ENCODE results near the gene SLC6A19.

Gene SLC6A19

DNA sequence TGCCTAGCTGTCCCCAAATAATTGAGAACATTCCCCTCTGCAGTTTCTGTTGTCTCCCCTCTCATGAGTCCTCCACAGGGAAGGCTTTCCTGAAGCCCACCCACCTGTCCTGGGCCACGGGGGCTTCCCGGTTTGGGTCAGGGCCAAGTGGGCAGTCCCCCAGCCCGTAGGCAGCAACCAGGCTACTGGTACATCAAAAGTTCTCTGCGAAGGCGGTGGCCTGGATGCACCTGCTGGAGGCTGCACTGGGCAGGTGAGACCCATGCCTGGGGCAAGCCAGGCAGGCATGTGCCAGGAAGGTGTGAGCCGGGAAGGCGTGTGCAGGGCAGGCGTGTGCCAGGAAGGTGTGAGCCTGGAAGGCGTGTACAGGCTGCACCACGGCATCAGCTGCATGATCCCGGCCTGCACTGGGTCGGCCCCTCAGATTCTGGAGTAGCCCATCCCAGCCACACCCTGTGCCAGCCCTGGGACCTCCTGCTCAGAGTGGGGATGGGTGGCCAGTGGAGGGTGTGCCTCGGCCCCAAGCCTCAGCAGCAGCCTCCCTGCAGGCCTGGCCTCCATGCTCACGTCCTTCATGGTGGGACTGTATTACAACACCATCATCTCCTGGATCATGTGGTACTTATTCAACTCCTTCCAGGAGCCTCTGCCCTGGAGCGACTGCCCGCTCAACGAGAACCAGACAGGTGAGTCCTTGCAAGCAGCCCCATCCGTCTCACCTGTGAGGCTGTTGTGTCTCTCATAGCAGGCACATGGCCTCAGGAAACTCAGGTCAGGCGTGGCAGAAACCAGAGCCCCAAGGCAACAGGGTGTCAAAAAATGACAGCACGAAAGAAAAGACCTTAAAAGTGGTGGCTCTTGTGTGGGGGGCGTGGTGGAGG lies 8.7 kb downstream of the SLC6A19 start:
- no peak for DNase-seq (ENCODE audit: low spot score)

GRCh38 chr5:1210832-1211251 lies 9.4 kb downstream of the SLC6A19 start:
- no peak for DNase-seq (ENCODE audit: low spot score)

GRCh38 chr5:1211701-1212100 lies 10.3 kb downstream of the SLC6A19 start:
- no peak for DNase-seq (ENCODE audit: low spot score)

- no peak for DNase-seq (ENCODE audit: low spot score)
These were observed 10.9 kb downstream of the SLC6A19 start for GRCh38 chr5:1212271-1212670.

GRCh38 chr5:1212881-1213280 lies 11.5 kb downstream of the SLC6A19 start:
- no peak for DNase-seq (ENCODE audit: low spot score)

DNA sequence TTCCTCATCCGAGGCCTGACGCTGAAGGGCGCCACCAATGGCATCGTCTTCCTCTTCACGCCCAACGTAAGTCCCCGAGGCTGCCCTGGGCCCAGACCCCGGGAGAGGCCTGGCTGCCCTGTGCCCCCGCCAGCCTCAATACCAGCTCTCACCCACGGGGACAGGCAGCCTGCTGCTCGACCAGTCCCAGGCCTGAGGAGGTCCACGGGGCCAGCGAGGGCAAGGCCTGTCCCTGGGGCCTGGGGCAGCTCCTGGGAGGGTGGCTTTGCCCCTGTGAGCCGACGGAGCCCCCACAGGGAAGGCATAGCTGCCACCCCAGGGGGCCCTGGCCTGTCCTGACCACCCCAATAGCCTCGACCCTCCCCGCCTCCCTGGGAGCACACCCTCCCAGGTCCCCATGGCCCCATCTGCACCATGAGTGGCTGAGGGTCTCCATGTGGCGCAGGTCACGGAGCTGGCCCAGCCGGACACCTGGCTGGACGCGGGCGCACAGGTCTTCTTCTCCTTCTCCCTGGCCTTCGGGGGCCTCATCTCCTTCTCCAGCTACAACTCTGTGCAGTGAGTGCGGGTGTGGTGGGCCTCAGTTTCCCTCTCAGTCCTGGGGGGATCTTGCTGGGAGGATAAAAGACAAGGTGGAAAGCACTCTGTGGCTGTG lies 12.2 kb downstream of the SLC6A19 start:
- DNase-seq (ENCODE audit: low spot score): no peak

DNA sequence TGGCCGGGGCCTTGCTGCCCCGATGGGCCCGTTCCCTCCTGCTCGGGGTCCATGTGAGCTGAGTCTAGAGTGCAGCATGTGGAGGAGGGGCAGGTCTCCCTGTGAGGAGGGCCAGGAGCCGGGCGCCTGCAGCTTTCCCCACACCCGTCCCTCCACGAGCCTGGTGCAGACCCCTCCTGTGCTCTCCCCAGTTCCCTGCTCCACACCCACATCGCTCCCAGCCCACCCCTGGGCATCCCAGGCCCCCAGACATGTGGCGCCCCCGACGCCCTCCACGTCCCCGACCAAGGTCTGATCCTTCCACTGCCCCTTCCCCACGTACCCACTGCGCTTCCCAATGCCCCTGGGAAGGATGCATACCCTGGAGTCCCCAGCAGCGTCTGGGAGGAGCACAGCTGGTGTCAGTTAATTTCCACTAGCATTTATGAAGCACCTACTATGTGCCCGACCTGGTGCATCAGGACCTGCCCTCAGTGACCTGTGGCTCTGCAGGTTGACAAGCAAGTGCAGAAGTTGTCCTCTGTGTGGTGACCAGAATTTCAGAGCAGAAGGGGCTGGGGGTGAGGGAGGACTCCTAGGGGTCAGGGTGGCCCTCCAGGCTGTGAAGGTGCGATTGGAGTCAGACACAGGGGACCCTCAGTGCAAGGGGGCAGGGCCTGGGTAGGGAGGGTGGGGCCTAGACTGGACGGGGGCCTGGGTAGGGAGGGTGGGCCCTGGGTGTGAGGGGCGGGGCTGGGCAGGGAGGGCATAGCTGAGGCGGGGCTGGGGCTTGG lies 13.0 kb downstream of the SLC6A19 start:
- no peak for DNase-seq (ENCODE audit: low spot score)

DNA sequence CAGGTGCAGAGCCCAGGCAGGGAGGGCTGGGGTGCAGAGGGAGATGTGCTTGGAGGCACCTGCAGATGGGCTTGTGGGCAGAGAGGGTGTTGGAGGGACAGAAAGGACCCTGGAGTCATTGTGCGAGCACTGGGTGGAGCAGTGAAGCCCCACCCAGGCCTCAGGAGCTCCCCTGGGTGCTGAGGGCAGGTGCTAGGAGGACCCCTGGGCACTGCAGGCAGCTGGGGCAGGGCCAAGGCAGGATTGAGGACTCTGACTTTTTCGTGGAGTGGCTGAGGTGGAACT lies 13.5 kb downstream of the SLC6A19 start:
- DNase-seq (ENCODE audit: low spot score): no peak

- no peak for DNase-seq (ENCODE audit: low spot score)
These were observed 14.1 kb downstream of the SLC6A19 start for GRCh38 chr5:1215320-1216096.

- no peak for DNase-seq (ENCODE audit: low spot score)
These were observed 15.0 kb downstream of the SLC6A19 start for GRCh38 chr5:1216211-1216917.

DNA sequence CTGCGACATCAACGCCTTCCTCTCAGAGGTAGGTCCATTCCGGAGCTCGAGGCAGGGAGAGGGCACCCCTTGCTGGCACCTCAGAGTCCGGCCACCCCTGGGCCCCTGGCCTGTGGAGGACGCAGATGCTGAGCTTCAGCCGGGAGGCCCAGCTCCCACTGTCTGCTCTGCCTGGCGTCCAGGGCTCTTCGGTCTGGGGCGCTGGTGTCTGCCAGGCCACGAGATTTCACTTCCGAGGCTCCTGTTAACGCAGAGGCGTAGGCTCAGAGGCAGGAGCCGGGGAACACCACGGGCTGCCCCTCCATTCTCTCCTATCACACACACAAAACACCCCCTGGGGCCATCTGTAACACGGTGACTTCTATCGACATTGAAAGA lies 15.5 kb downstream of the SLC6A19 start:
- DNase-seq (ENCODE audit: low spot score): no peak

- DNase-seq (ENCODE audit: low spot score): no peak
These were observed 16.3 kb downstream of the SLC6A19 start for GRCh38 chr5:1217596-1218206.

DNA sequence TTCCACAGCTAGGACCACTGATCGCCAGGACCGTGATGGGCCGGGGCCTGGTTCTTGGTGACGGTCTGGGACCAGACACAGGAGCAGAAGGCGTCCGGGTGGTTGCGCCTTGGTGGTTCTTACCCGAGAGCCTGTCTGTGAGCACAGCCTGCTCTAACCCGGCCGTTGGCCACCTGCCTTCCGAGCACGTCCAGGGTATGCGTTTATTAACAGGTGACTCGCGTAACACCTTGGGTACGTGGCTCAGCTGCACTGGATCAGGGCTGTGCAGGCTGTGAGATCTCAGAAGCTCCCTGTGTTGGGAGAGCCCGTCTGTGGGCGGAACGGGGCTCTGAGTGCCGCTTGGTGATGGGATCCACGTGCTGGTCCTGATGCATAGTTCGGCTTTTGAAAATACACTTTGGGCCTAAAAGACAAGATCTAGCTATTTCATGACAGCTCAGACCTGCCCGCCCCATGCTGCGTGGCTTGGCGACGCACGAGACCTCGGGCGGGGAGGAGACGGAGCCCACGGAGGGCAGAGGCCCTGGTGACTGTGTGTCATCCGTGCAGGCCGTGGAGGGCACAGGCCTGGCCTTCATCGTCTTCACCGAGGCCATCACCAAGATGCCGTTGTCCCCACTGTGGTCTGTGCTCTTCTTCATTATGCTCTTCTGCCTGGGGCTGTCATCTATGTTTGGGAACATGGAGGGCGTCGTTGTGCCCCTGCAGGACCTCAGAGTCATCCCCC lies 17.1 kb downstream of the SLC6A19 start:
- no peak for DNase-seq (ENCODE audit: low spot score)

GRCh38 chr5:1219098-1219767 lies 17.8 kb downstream of the SLC6A19 start:
- no peak for DNase-seq (ENCODE audit: low spot score)

GRCh38 chr5:1219768-1220100 lies 18.3 kb downstream of the SLC6A19 start:
- no peak for DNase-seq (ENCODE audit: low spot score)

GRCh38 chr5:1220351-1220750 lies 19.0 kb downstream of the SLC6A19 start:
- DNase-seq (ENCODE audit: low spot score): no peak

- DNase-seq (ENCODE audit: low spot score): no peak
These were observed 19.4 kb downstream of the SLC6A19 start for GRCh38 chr5:1220831-1221230.

DNA sequence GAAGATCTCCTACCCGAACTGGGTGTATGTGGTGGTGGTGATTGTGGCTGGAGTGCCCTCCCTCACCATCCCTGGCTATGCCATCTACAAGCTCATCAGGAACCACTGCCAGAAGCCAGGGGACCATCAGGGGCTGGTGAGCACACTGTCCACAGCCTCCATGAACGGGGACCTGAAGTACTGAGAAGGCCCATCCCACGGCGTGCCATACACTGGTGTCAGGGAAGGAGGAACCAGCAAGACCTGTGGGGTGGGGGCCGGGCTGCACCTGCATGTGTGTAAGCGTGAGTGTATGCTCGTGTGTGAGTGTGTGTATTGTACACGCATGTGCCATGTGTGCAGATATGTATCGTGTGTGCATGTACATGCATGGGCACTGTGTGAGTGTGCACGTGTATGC lies 20.3 kb downstream of the SLC6A19 start:
- DNase-seq (ENCODE audit: low spot score): no peak

- DNase-seq (ENCODE audit: low spot score): no peak
These were observed 20.8 kb downstream of the SLC6A19 start for GRCh38 chr5:1222147-1222546.
